GM21737 (cell line): ENCODE results near the gene HGS.
A peak's percentile ranks its signal among the peaks of the same experiment; 100 is the strongest.

Source experiments
- ATAC-seq: cut with Tn5 transposase; IDR thresholded peaks from one replicate; pipeline ENCODE4 v1.9.1; 2021; ENCODE audit warnings: mild to moderate bottlenecking, moderate library complexity; ENCODE audit not compliant: unreplicated experiment

The HGS gene

GRCh38 chr17:81683584-81684441 lies at the start of gene HGS, which contains the start of gene ARL16:
TSS of gene HGS (plus strand) at chr17:81684011. CDS start at chr17:81684067, 56 bp downstream.
TSS of gene ARL16 (minus strand) at chr17:81683797. CDS start at chr17:81683753, 44 bp downstream.
- peak; percentile 88 for ATAC-seq

GRCh38 chr17:81635431-81635830 lies 48.4 kb upstream of the HGS start:
- no peak for ATAC-seq

DNA sequence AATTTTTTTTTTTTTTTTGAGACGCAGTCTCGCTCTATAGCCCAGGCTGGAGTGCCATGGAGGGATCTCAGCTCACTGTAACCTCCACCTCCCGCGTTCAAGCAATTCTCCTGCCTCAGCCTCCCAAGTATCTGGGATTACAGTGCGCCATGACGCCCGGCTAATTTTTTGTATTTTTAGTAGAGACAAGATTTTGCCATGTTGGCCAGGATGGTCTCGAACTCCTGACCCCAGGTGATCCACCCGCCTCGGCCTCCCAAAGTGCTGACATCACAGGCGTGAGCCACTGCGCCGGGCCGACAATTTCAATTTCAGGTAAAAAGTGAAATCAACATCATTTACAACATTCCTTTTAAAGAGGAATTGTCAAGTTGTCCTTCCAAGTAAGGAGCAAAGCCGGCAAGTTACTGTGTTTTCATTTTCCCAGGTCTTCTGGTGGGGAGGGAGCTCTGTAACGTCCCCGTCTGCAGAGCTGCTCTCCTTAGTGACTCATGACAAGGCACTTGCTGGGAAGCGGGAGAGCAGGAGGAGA lies 47.8 kb upstream of the HGS start:
- no peak for ATAC-seq

GRCh38 chr17:81636505-81637288 lies 47.1 kb upstream of the HGS start, which contains the start of the genes NPLOC4 and TSPAN10:
TSS of gene NPLOC4 (minus strand) at chr17:81637112. CDS start at chr17:81636930, 182 bp downstream.
TSS of gene TSPAN10 (plus strand) at chr17:81637196. CDS start at chr17:81642413, 5,217 bp downstream.
- peak; percentile 84 for ATAC-seq

- ATAC-seq, result no peak
Measured at GRCh38 chr17:81638683-81639082, 45.1 kb upstream of the HGS start.

DNA sequence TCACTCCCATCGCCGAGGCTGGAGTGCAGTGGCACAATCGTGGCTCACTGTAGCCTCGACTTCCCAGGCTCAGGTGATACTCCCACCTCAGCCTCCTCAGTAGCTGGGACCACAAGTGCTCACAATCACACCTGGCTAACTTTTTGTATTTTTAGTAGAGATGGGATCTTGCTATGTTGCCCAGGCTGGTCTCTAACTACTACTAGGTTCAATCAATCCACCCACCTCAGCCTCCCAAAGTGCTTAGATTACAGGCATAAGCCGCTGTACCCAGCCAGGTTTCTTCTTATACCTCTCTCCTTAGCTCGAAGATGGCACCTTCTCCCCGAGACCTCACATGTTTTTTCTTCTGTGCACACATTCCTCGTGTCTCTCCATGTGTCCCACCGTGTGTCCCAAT lies 43.8 kb upstream of the HGS start:
- no peak for ATAC-seq

DNA sequence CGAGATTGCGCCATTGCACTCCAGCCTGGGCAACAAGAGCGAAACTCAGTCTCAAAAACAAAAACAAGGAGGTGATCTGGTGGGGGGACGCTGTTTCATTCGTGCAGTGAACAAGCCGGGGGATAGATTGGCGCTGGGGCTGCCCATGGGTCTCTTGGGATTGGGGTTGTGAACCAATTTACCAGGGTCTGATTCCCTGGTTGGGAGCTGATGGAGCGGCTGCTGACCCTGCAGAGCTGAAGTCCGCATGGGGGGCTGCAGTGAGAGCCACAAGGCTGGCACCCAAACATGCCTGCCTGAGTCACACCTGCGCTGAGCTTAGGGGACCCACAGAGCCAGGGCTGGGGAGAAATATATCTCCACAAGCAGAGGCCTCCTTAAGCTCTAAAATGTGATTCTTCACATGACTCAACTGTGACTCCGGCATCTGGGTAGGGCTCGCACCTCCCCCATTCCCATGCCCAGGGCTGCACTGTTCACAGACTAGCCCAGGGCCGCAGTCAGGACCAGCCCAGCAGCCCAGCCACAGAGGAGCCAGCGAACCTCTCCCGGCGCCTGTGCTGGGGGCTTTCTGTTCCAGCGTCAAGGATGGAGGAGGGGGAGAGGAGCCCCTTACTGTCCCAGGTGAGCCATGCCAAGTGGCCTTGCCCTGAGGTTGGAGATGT lies 41.9 kb upstream of the HGS start:
- ATAC-seq, result no peak

- ATAC-seq, result no peak
Measured at GRCh38 chr17:81644496-81644895, 39.3 kb upstream of the HGS start.

DNA sequence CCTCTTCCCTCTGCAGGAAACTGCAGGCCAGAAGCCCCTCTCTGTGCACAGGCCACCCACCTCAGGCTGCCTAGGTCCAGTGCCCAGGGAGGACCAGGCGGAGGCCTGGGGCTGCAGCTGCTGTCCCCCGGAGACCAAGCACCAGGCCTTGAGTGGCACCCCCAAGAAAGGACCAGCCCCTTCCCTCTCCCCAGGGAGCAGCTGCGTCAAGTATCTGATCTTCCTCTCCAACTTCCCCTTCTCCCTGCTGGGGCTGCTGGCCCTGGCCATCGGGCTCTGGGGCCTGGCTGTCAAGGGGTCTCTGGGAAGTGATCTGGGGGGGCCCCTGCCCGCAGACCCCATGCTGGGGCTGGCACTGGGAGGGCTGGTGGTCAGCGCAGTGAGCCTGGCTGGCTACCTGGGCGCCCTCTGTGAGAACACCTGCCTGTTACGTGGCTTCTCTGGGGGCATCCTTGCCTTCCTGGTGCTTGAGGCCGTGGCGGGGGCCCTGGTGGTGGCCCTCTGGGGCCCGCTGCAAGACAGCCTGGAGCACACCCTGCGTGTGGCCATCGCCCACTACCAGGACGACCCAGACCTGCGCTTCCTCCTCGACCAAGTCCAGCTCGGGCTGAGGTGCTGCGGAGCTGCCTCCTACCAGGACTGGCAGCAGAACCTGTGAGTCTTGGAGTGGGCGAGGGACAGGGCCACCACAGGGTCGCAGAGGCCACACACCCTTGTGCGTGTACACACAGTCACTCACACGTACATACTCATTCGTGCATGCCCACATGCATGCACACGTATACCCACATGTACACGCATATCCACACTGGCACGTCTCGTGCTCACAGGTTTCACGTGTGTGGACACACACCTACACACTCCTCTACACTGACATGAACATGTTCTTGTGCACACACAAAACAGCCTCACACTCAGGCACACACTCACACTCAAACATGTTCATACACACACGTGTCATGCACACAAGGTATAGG lies 38.5 kb upstream of the HGS start:
- no peak for ATAC-seq

GRCh38 chr17:81646869-81647600 lies 36.8 kb upstream of the HGS start:
- no peak for ATAC-seq

DNA sequence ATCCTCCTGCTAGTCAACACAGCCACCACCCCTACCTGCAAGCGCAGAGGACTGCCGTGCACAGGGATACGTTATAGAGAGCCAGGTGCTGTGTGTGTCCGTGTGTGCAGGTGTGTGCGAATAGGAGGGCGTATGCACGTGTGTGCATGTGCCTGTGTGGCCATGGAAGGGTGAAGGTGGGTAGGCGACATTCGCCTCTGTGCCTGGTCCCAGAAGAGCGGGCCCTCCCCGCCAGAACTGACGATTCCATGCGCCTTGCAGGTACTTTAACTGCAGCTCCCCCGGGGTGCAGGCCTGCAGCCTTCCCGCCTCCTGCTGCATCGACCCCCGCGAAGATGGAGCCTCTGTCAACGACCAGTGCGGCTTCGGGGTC lies 36.2 kb upstream of the HGS start:
- no peak for ATAC-seq

DNA sequence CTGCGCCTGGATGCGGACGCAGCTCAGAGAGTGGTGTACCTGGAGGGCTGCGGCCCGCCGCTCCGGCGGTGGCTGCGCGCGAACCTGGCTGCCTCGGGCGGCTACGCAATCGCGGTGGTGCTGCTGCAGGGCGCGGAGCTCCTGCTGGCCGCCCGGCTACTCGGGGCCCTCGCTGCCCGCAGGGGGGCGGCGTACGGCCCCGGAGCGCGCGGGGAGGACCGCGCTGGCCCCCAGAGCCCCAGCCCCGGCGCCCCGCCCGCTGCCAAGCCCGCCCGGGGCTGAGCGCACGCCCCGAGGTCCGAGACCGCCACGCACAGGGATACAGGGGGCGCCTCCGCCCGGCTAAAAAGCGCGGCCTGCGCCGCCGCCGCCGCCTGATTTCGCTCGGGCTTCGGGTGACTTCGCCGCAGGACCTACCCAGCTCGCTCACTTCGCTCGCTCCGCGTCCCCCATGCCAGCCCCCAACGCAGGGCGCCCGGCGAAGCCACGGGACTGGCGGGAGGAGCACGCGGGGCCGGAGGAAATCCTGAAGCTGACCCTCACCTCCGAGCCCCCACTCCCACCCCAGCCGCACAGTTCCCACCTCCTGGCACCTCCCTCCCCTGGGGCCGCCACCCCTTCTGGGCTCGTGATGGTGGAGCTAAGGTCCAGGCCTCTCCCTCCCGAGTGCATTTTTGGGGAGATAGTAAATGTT lies 35.7 kb upstream of the HGS start:
- no peak for ATAC-seq

DNA sequence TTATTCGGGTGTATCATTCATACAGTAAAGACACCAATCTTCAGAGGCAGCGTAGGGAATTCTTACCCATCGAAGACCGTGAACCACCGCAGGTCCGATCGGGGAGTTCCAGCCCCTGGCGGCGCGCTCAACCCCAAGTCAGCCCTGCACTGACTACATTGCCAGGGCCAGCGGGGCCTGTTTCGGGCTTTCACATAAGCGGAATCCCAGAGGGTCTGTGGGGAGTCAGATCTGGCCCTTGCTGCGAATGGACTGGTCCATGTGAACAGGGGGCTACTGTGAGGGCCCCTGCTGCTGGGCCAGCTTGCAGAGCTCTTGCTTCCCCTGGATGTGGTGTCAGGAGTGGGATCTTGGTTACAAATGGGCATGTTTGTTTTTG lies 35.1 kb upstream of the HGS start:
- no peak for ATAC-seq

DNA sequence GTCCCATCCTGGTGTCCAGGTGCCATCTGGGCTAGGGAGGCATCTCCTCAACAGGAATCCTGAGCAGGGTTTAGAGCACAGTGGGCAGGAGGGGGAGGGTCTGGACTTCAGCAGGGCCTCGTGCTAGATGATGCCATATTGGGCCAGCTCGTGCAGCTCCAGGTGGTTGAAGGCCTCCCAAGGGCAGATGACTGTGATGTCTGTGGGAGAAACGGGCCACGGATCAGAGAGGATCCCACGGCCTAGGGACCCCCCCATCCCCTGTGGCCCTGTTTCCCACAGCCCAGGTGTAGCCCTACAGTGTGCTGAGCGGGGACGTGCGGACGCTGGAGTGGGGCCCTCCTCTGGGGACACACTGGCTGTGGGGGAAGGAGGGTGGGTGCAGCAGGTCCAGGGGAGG lies 32.9 kb upstream of the HGS start:
- no peak for ATAC-seq

DNA sequence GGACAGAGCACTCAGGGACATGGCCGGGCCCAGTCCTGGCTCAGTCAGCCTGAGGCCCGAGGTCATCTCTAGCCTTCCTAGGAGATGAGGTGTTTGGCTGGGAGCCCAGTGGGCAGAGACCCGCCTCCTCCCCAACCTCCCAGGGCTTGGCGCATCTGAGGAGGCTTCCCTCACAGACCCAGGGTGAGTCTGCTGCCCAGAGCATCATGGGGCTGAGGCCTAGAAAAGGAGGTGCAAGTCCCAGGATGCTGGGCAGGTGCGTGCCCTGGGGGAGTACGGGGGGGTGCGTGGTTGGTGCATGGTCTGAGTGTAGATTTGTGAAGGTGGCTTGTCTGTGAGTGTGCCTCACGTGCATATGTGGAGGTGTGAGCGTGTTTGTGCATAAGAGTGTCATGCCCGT lies 32.1 kb upstream of the HGS start:
- no peak for ATAC-seq

- no peak for ATAC-seq
Measured at GRCh38 chr17:81652906-81653771, 30.7 kb upstream of the HGS start.

GRCh38 chr17:81655378-81656117 lies 28.3 kb upstream of the HGS start:
- no peak for ATAC-seq
